ENCODE measurements around the gene SPINT1.

The SPINT1 gene

DNA sequence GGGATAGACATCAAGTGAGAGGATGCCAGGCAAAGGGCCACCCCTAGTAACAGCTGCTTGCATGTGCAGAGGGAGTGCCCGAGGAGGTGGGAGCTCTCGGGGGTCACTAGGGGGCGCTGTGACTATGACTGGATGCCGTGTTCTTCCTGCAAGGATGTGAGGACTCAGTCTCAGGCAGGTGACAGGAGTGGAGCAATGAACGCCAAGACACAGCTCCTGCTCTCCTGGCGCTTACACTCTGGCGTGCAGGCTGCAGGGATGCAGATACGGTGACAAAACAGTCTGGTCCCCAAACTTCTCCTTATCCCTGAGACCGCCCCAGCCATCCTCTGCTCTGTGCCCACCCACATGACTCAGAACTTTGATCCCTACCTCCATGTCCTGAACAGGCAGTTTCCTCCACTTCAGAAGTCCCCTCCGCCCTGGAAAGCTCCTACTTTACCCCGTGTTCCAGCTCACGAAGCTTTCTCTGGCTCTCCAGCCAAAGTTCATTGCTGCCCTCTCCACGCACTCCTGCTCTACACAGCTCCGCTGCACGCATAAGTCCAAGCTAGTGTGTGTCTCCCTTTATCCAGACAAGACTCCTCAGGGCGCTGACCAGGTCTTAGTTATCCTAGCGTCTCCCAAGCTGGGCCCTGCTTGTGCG, 15.5 kb downstream of the SPINT1 start (continued):
- TF ChIP-seq ZNF654 (tag by site-specific recombination; IDR thresholded peaks at IDR 0.05; ENCODE audit: low read depth), result peak; percentile 55
- TF ChIP-seq, protein P1, sequence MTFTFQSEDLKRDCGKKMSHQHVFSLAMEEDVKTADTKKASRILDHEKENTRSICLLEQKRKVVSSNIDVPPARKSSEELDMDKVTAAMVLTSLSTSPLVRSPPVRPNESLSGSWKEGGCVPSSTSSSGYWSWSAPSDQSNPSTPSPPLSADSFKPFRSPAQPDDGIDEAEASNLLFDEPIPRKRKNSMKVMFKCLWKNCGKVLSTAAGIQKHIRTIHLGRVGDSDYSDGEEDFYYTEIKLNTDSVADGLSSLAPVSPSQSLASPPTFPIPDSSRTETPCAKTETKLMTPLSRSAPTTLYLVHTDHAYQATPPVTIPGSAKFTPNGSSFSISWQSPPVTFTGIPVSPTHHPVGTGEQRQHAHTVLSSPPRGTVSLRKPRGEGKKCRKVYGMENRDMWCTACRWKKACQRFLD (tag by site-specific recombination; IDR thresholded peaks at IDR 0.05), result no peak
- TF ChIP-seq, protein P2, sequence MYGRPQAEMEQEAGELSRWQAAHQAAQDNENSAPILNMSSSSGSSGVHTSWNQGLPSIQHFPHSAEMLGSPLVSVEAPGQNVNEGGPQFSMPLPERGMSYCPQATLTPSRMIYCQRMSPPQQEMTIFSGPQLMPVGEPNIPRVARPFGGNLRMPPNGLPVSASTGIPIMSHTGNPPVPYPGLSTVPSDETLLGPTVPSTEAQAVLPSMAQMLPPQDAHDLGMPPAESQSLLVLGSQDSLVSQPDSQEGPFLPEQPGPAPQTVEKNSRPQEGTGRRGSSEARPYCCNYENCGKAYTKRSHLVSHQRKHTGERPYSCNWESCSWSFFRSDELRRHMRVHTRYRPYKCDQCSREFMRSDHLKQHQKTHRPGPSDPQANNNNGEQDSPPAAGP (tag by site-specific recombination; IDR thresholded peaks at IDR 0.05), result peak; percentile 41; the same call in 1 of the 2 replicates
- no peak for TF ChIP-seq ZNF214 (tag by site-specific recombination; IDR thresholded peaks at IDR 0.05; ENCODE audit: borderline replicate concordance)
- 0 out of 2 replicates have a peak, but pooled peaks have one; percentile 23 for TF ChIP-seq ZFHX2 (tag by site-specific recombination; conservative IDR thresholded peaks at IDR 0.05)
- TF ChIP-seq, protein P3, sequence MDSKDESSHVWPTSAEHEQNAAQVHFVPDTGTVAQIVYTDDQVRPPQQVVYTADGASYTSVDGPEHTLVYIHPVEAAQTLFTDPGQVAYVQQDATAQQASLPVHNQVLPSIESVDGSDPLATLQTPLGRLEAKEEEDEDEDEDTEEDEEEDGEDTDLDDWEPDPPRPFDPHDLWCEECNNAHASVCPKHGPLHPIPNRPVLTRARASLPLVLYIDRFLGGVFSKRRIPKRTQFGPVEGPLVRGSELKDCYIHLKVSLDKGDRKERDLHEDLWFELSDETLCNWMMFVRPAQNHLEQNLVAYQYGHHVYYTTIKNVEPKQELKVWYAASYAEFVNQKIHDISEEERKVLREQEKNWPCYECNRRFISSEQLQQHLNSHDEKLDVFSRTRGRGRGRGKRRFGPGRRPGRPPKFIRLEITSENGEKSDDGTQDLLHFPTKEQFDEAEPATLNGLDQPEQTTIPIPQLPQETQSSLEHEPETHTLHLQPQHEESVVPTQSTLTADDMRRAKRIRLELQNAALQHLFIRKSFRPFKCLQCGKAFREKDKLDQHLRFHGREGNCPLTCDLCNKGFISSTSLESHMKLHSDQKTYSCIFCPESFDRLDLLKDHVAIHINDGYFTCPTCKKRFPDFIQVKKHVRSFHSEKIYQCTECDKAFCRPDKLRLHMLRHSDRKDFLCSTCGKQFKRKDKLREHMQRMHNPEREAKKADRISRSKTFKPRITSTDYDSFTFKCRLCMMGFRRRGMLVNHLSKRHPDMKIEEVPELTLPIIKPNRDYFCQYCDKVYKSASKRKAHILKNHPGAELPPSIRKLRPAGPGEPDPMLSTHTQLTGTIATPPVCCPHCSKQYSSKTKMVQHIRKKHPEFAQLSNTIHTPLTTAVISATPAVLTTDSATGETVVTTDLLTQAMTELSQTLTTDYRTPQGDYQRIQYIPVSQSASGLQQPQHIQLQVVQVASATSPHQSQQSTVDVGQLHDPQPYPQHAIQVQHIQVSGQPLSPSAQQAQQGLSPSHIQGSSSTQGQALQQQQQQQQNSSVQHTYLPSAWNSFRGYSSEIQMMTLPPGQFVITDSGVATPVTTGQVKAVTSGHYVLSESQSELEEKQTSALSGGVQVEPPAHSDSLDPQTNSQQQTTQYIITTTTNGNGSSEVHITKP (tag by site-specific recombination; IDR thresholded peaks at IDR 0.05), result peak; percentile 23; the same call in 1 of the 2 replicates
- TF ChIP-seq, protein P4, sequence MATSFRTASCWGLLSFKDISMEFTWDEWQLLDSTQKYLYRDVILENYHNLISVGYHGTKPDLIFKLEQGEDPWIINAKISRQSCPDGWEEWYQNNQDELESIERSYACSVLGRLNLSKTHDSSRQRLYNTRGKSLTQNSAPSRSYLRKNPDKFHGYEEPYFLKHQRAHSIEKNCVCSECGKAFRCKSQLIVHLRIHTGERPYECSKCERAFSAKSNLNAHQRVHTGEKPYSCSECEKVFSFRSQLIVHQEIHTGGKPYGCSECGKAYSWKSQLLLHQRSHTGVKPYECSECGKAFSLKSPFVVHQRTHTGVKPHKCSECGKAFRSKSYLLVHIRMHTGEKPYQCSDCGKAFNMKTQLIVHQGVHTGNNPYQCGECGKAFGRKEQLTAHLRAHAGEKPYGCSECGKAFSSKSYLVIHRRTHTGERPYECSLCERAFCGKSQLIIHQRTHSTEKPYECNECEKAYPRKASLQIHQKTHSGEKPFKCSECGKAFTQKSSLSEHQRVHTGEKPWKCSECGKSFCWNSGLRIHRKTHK (tag by site-specific recombination; IDR thresholded peaks at IDR 0.05), result no peak
- TF ChIP-seq, protein P5, sequence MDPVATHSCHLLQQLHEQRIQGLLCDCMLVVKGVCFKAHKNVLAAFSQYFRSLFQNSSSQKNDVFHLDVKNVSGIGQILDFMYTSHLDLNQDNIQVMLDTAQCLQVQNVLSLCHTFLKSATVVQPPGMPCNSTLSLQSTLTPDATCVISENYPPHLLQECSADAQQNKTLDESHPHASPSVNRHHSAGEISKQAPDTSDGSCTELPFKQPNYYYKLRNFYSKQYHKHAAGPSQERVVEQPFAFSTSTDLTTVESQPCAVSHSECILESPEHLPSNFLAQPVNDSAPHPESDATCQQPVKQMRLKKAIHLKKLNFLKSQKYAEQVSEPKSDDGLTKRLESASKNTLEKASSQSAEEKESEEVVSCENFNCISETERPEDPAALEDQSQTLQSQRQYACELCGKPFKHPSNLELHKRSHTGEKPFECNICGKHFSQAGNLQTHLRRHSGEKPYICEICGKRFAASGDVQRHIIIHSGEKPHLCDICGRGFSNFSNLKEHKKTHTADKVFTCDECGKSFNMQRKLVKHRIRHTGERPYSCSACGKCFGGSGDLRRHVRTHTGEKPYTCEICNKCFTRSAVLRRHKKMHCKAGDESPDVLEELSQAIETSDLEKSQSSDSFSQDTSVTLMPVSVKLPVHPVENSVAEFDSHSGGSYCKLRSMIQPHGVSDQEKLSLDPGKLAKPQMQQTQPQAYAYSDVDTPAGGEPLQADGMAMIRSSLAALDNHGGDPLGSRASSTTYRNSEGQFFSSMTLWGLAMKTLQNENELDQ (tag by site-specific recombination; IDR thresholded peaks at IDR 0.05; ENCODE audit: low read depth), result no peak
- no peak for TF ChIP-seq ZNF561 (tag by site-specific recombination; IDR thresholded peaks at IDR 0.05; ENCODE audit: borderline replicate concordance)
- no peak for TF ChIP-seq ZNF837 (tag by site-specific recombination; IDR thresholded peaks at IDR 0.05)
- TF ChIP-seq ZBTB21 (tag by site-specific recombination; IDR thresholded peaks at IDR 0.05), result no peak
- no peak for TF ChIP-seq SCRT2 (tag by site-specific recombination; IDR thresholded peaks at IDR 0.05)
- TF ChIP-seq, protein P6, sequence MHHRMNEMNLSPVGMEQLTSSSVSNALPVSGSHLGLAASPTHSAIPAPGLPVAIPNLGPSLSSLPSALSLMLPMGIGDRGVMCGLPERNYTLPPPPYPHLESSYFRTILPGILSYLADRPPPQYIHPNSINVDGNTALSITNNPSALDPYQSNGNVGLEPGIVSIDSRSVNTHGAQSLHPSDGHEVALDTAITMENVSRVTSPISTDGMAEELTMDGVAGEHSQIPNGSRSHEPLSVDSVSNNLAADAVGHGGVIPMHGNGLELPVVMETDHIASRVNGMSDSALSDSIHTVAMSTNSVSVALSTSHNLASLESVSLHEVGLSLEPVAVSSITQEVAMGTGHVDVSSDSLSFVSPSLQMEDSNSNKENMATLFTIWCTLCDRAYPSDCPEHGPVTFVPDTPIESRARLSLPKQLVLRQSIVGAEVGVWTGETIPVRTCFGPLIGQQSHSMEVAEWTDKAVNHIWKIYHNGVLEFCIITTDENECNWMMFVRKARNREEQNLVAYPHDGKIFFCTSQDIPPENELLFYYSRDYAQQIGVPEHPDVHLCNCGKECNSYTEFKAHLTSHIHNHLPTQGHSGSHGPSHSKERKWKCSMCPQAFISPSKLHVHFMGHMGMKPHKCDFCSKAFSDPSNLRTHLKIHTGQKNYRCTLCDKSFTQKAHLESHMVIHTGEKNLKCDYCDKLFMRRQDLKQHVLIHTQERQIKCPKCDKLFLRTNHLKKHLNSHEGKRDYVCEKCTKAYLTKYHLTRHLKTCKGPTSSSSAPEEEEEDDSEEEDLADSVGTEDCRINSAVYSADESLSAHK (tag by site-specific recombination; IDR thresholded peaks at IDR 0.05), result no peak
- 0 out of 2 replicates have a peak, but pooled peaks have one; percentile 16 for TF ChIP-seq KLF9 (tag by site-specific recombination; IDR thresholded peaks at IDR 0.05; ENCODE audit: low read depth)
- 0 out of 2 replicates have a peak, but pooled peaks have one; percentile 24 for TF ChIP-seq ZSCAN30 (tag by site-specific recombination; IDR thresholded peaks at IDR 0.05)
- no peak for TF ChIP-seq ZNF48 (tag by site-specific recombination; IDR thresholded peaks at IDR 0.05)
- TF ChIP-seq, protein P7, sequence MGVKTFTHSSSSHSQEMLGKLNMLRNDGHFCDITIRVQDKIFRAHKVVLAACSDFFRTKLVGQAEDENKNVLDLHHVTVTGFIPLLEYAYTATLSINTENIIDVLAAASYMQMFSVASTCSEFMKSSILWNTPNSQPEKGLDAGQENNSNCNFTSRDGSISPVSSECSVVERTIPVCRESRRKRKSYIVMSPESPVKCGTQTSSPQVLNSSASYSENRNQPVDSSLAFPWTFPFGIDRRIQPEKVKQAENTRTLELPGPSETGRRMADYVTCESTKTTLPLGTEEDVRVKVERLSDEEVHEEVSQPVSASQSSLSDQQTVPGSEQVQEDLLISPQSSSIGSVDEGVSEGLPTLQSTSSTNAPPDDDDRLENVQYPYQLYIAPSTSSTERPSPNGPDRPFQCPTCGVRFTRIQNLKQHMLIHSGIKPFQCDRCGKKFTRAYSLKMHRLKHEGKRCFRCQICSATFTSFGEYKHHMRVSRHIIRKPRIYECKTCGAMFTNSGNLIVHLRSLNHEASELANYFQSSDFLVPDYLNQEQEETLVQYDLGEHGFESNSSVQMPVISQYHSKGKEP (tag by site-specific recombination; IDR thresholded peaks at IDR 0.05), result no peak
- TF ChIP-seq ZBTB20 (tag by site-specific recombination; IDR thresholded peaks at IDR 0.05), result no peak
- no peak for TF ChIP-seq ZIC2 (tag by site-specific recombination; IDR thresholded peaks at IDR 0.05)
- TF ChIP-seq, protein P8, sequence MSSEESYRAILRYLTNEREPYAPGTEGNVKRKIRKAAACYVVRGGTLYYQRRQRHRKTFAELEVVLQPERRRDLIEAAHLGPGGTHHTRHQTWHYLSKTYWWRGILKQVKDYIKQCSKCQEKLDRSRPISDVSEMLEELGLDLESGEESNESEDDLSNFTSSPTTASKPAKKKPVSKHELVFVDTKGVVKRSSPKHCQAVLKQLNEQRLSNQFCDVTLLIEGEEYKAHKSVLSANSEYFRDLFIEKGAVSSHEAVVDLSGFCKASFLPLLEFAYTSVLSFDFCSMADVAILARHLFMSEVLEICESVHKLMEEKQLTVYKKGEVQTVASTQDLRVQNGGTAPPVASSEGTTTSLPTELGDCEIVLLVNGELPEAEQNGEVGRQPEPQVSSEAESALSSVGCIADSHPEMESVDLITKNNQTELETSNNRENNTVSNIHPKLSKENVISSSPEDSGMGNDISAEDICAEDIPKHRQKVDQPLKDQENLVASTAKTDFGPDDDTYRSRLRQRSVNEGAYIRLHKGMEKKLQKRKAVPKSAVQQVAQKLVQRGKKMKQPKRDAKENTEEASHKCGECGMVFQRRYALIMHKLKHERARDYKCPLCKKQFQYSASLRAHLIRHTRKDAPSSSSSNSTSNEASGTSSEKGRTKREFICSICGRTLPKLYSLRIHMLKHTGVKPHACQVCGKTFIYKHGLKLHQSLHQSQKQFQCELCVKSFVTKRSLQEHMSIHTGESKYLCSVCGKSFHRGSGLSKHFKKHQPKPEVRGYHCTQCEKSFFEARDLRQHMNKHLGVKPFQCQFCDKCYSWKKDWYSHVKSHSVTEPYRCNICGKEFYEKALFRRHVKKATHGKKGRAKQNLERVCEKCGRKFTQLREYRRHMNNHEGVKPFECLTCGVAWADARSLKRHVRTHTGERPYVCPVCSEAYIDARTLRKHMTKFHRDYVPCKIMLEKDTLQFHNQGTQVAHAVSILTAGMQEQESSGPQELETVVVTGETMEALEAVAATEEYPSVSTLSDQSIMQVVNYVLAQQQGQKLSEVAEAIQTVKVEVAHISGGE (tag by site-specific recombination; conservative IDR thresholded peaks at IDR 0.05; ENCODE audit: low read depth), result no peak
- no peak for TF ChIP-seq GLIS2 (tag by site-specific recombination; IDR thresholded peaks at IDR 0.05)
